HTERT RPE-1 (cell line): ENCODE results near the gene ARHGEF7.
"Not testable (repeated sequence)": the region's sequence is repeated elsewhere in the genome, so short reads cannot be mapped to it uniquely, and the experiment has no call there.

ENCODE experiments used
- in situ Hi-C: fragments of 300-500 bp; cut with MboI; formaldehyde crosslinking; loops from 4 replicates; pipeline ENCODE4 v1.14.3; 2020; ENCODE audit warnings: low sequenced_read_pairs

Gene ARHGEF7

GRCh38 chr13:111115061-111115964, at the start of gene ARHGEF7:
ARHGEF7 (plus strand) TSS chr13:111115310; CDS start chr13:111115527, 217 bp downstream.
- in situ Hi-C loops = no loop called here

GRCh38 chr13:111065698-111066097, 49.4 kb upstream of the ARHGEF7 start:
- in situ Hi-C loops = no loop called here

GRCh38 chr13:111066544-111066943, 48.6 kb upstream of the ARHGEF7 start:
- in situ Hi-C loops = no loop called here

GRCh38 chr13:111068009-111068350, 47.1 kb upstream of the ARHGEF7 start:
- in situ Hi-C loops = no loop called here

- in situ Hi-C loops = not testable (repeated sequence)
Observed at GRCh38 chr13:111071120-111071519, 44.0 kb upstream of the ARHGEF7 start.

- in situ Hi-C loops = not testable (repeated sequence)
Observed at GRCh38 chr13:111071526-111071925, 43.6 kb upstream of the ARHGEF7 start.

GRCh38 chr13:111074826-111075225, 40.3 kb upstream of the ARHGEF7 start:
- in situ Hi-C loops = no loop called here

- in situ Hi-C loops = no loop called here
Observed at GRCh38 chr13:111076155-111077013, 38.7 kb upstream of the ARHGEF7 start.

GRCh38 chr13:111079375-111079774, 35.7 kb upstream of the ARHGEF7 start:
- in situ Hi-C loops = no loop called here

GRCh38 chr13:111080642-111081041, 34.5 kb upstream of the ARHGEF7 start:
- in situ Hi-C loops = no loop called here

GRCh38 chr13:111082240-111082639, 32.9 kb upstream of the ARHGEF7 start:
- in situ Hi-C loops = no loop called here

GRCh38 chr13:111082769-111083168, 32.3 kb upstream of the ARHGEF7 start:
- in situ Hi-C loops = not testable (repeated sequence)

- in situ Hi-C loops = not testable (repeated sequence)
Observed at GRCh38 chr13:111083693-111084092, 31.4 kb upstream of the ARHGEF7 start.

- in situ Hi-C loops = no loop called here
Observed at GRCh38 chr13:111090169-111090568, 24.9 kb upstream of the ARHGEF7 start.

- in situ Hi-C loops = no loop called here
Observed at GRCh38 chr13:111092685-111093084, 22.4 kb upstream of the ARHGEF7 start.

GRCh38 chr13:111093136-111093535, 22.0 kb upstream of the ARHGEF7 start:
- in situ Hi-C loops = no loop called here

- in situ Hi-C loops = no loop called here
Observed at GRCh38 chr13:111093634-111094033, 21.5 kb upstream of the ARHGEF7 start.

- in situ Hi-C loops = no loop called here
Observed at GRCh38 chr13:111095031-111095840, 19.9 kb upstream of the ARHGEF7 start.

- in situ Hi-C loops = no loop called here
Observed at GRCh38 chr13:111095911-111096501, 19.1 kb upstream of the ARHGEF7 start.

GRCh38 chr13:111099290-111099689, 15.8 kb upstream of the ARHGEF7 start:
- in situ Hi-C loops = no loop called here

GRCh38 chr13:111110054-111110453, 5.1 kb upstream of the ARHGEF7 start:
- in situ Hi-C loops = no loop called here
